Measurements from ENCODE around the gene FHIT. TPM values are rescaled to one million over a fixed set of nuclear protein-coding genes. Genes with fewer than 3 reads are reported as not detected.

FHIT gene
- total RNA-seq, 4 donors from 2014 or later, result 1.6 to 12.9 (median 7.8) TPM

- no peaks in the 10 kb centered on the region for H3K4me1 ChIP-seq
- H3K27ac ChIP-seq, result no peak overlapping the region
- H3K9me3 ChIP-seq, result no peaks in the 10 kb centered on the region
- no peaks in the 10 kb centered on the region for H3K27me3 ChIP-seq
- WGBS, 2 donors, result 60 to 75% methylated on average over 7 of the region's 7 CpGs
- no peak for DNase-seq (ENCODE audit: low spot score in 2 of 2)
- no peak overlapping the region for H3K4me3 ChIP-seq
- H3K36me3 ChIP-seq, result no peaks in the 10 kb centered on the region
- TF ChIP-seq CTCF (IDR thresholded peaks at IDR 0.05) (no peak), EP300 (IDR thresholded peaks at IDR 0.05) (no peak), POLR2A (IDR thresholded peaks at IDR 0.05) (no peak)
These were observed 494.8 kb downstream of the FHIT start for GRCh38 chr3:60756241-60757030.

DNA sequence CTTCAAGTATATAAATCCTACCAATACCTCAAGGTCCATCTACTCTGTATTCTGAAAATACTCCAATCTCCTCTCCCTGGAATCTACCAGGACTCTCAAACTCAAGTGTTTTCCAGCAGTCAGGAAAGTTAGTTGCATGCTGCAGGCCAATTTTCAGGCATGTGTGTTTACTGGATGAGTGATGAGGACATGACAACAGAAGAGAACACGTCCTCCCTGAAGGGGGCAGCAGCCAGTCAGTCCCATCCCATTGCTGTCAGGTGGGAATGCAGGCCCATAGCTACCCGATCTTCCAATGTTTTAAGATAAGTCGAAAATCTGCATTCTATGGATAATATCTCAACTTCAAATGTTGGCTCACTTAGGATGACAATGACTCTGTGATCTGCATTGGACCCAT is 496.2 kb downstream of the FHIT start:
- H3K4me1 ChIP-seq, result no peaks in the 10 kb centered on the region
- no peaks in the 10 kb centered on the region for H3K36me3 ChIP-seq
- 64 to 65% methylated on average over 3 of the region's 3 CpGs for WGBS, 2 donors
- H3K9me3 ChIP-seq, result no peaks in the 10 kb centered on the region
- H3K27me3 ChIP-seq, result no peaks in the 10 kb centered on the region
- H3K4me3 ChIP-seq, result no peak overlapping the region
- no peak for TF ChIP-seq POLR2A (IDR thresholded peaks at IDR 0.05)
- TF ChIP-seq EP300 (IDR thresholded peaks at IDR 0.05), result no peak
- no peak for TF ChIP-seq CTCF (IDR thresholded peaks at IDR 0.05)
- no peak for DNase-seq (ENCODE audit: low spot score in 2 of 2)
- H3K27ac ChIP-seq, result no peak overlapping the region

DNA sequence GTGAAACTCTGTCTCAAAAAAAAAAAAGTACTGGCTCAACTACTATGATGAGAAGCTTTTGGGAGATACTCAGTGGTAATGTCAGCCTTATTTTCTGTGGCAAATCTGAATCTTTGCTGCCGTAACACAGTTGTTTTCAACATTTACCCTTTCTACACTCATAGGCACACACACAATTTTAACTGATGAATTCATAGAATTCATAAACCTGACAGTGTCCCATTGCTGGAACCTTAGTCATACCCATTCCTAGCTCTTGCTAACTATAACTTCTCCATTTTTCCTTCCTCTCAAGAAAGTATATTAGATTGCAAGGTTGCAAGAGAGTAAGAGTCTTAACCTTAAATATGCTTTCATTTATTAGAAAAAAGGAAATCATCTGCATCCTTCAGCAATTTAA is 496.6 kb downstream of the FHIT start:
- H3K9me3 ChIP-seq, result no peaks in the 10 kb centered on the region
- DNase-seq (ENCODE audit: low spot score in 2 of 2), result no peak
- no peaks in the 10 kb centered on the region for H3K36me3 ChIP-seq
- WGBS, 2 donors, result 93 to 97% methylated on average over 1 of the region's 1 CpG
- no peaks in the 10 kb centered on the region for H3K4me1 ChIP-seq
- H3K27ac ChIP-seq, result no peak overlapping the region
- no peaks in the 10 kb centered on the region for H3K27me3 ChIP-seq
- TF ChIP-seq POLR2A (IDR thresholded peaks at IDR 0.05) (no peak), CTCF (IDR thresholded peaks at IDR 0.05) (no peak), EP300 (IDR thresholded peaks at IDR 0.05) (no peak)
- no peak overlapping the region for H3K4me3 ChIP-seq

DNA sequence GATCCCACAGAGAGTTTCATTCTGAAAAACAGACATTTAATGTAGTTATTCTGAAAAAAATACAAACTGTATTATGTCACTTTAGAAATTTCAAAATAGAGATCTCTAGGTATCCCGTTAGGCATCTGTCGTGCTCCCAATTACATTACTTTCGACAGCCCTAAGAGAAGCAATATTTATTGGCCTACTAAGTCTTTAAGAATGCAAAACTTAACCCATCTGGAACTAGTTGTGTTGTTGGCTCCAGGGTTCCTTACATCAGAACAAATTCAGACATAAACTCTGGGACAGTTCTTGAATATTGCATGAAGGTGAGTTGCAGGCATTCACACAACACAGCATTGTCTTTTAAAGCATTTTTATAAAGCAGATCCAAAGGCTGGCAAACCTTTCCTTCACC is 498.4 kb downstream of the FHIT start:
- no peak for TF ChIP-seq CTCF (IDR thresholded peaks at IDR 0.05)
- TF ChIP-seq POLR2A (IDR thresholded peaks at IDR 0.05), result no peak
- no peak for TF ChIP-seq EP300 (IDR thresholded peaks at IDR 0.05)
- no peaks in the 10 kb centered on the region for H3K27me3 ChIP-seq
- H3K36me3 ChIP-seq, result no peaks in the 10 kb centered on the region
- WGBS, 2 donors, result 83 to 91% methylated on average over 3 of the region's 3 CpGs
- no peak overlapping the region for H3K4me3 ChIP-seq
- no peak for DNase-seq (ENCODE audit: low spot score in 2 of 2)
- H3K4me1 ChIP-seq, result no peaks in the 10 kb centered on the region
- no peak overlapping the region for H3K27ac ChIP-seq
- no peaks in the 10 kb centered on the region for H3K9me3 ChIP-seq

- WGBS, 2 donors, result 67 to 80% methylated on average over 3 of the region's 3 CpGs
- Histone ChIP-seq H3K4me1 (peaks cover 0 to 14% (median 3%) of the 10 kb centered on the region in 4 donors), H3K27me3 (no peaks in the 10 kb centered on the region), H3K4me3 (no peak overlapping the region), H3K36me3 (no peaks in the 10 kb centered on the region), H3K9me3 (no peaks in the 10 kb centered on the region), H3K27ac (no peak overlapping the region)
- TF ChIP-seq CTCF (IDR thresholded peaks at IDR 0.05) (no peak), EP300 (IDR thresholded peaks at IDR 0.05) (no peak)
- DNase-seq (ENCODE audit: low spot score in 2 of 2), result no peak
These were observed 504.4 kb downstream of the FHIT start for GRCh38 chr3:60746695-60747416.
